Measurements from ENCODE around the gene ISOC2. TPM values are rescaled to one million over a fixed set of nuclear protein-coding genes. Genes with fewer than 3 reads are reported as not detected.

Gene ISOC2
- total RNA-seq, 3 donors from 2014 or later: 42.7 to 71.5 (median 57.0) TPM

GRCh38 chr19:55486971-55487923 lies 25.8 kb upstream of the ISOC2 start:
- Histone ChIP-seq H3K9me3 (no peaks in the 10 kb centered on the region), H3K27me3 (no peaks in the 10 kb centered on the region), H3K4me3 (peak overlapping the region in 2 of 3 donors; percentile 64 to 76), H3K4me1 (peaks cover 22 to 23% of the 10 kb centered on the region in 2 donors), H3K36me3 (no peaks in the 10 kb centered on the region), H3K27ac (peak overlapping the region; percentile 92 to 96)
- peak in 1 of 2 donors; percentile 68 for DNase-seq (ENCODE audit: low spot score in 2 of 2)
- intact Hi-C loops (cut with DNase I; ENCODE audit: low total_unique reads): loop anchor here (1.0 kb wide), 1 partner anchor 18 kb away; no protein-coding TSS in a partner anchor
- TF ChIP-seq POLR2A (IDR thresholded peaks at IDR 0.05) (no peak), POLR2AphosphoS5 (IDR thresholded peaks at IDR 0.05) (peak in 1 of 3 donors; percentile 33)

GRCh38 chr19:55486043-55486970 lies 24.9 kb upstream of the ISOC2 start:
- H3K4me1 ChIP-seq: peaks cover 22 to 23% of the 10 kb centered on the region in 2 donors
- H3K27me3 ChIP-seq: no peaks in the 10 kb centered on the region
- H3K27ac ChIP-seq: peak overlapping the region; percentile 92 to 96
- intact Hi-C loops (cut with DNase I; ENCODE audit: low total_unique reads): no loop called here
- H3K36me3 ChIP-seq: no peaks in the 10 kb centered on the region
- peak in 1 of 3 donors; percentile 37 for TF ChIP-seq CTCF (IDR thresholded peaks at IDR 0.05)
- TF ChIP-seq POLR2A (IDR thresholded peaks at IDR 0.05): no peak
- no peaks in the 10 kb centered on the region for H3K9me3 ChIP-seq
- peak overlapping the region in 2 of 3 donors; percentile 64 to 76 for H3K4me3 ChIP-seq
- no peak for DNase-seq (ENCODE audit: low spot score in 2 of 2)

GRCh38 chr19:55485439-55486011 lies 24.1 kb upstream of the ISOC2 start:
- intact Hi-C loops (cut with DNase I; ENCODE audit: low total_unique reads): no loop called here
- Histone ChIP-seq H3K9me3 (no peaks in the 10 kb centered on the region), H3K4me1 (peaks cover 22 to 23% of the 10 kb centered on the region in 2 donors), H3K27ac (peak overlapping the region; percentile 92 to 96), H3K4me3 (peak overlapping the region; percentile 51 to 76 (median 64)), H3K36me3 (no peaks in the 10 kb centered on the region), H3K27me3 (no peaks in the 10 kb centered on the region)
- TF ChIP-seq POLR2A (IDR thresholded peaks at IDR 0.05): no peak
- no peak for TF ChIP-seq POLR2AphosphoS5 (IDR thresholded peaks at IDR 0.05)
- no peak for TF ChIP-seq CTCF (IDR thresholded peaks at IDR 0.05)
- no peak for DNase-seq (ENCODE audit: low spot score in 2 of 2)

- peaks cover 22 to 23% of the 10 kb centered on the region in 2 donors for H3K4me1 ChIP-seq
- intact Hi-C loops (cut with DNase I; ENCODE audit: low total_unique reads): no loop called here
- H3K4me3 ChIP-seq: peak within 1 kb of the TSS; percentile 51 to 76 (median 64)
- H3K36me3 ChIP-seq: no peaks in the 10 kb centered on the region
- peak in 2 of 3 donors; percentile 20 to 50 for TF ChIP-seq POLR2AphosphoS5 (IDR thresholded peaks at IDR 0.05)
- no peak for TF ChIP-seq CTCF (IDR thresholded peaks at IDR 0.05)
- no peaks in the 10 kb centered on the region for H3K27me3 ChIP-seq
- no peak for DNase-seq (ENCODE audit: low spot score in 2 of 2)
- no peaks in the 10 kb centered on the region for H3K9me3 ChIP-seq
- H3K27ac ChIP-seq: peak within 1 kb of the TSS; percentile 92 to 96
Measured at GRCh38 chr19:55484593-55485438, 23.4 kb upstream of the ISOC2 start, which contains the start of gene NAT14. TSS of gene NAT14 (plus strand) at chr19:55485188. CDS start at chr19:55485709, 521 bp downstream.
